ENCODE results near the gene IP6K2. TPM values are rescaled to one million over a fixed set of nuclear protein-coding genes. Genes with fewer than 3 reads are reported as not detected.

Gene IP6K2
- total and polyA plus RNA-seq, 10 of the 15 experiments (the other 5 are each of a cell fraction or from before 2014, with no cell fraction given): 25.8 to 95.9 (median 69.0) TPM

DNA sequence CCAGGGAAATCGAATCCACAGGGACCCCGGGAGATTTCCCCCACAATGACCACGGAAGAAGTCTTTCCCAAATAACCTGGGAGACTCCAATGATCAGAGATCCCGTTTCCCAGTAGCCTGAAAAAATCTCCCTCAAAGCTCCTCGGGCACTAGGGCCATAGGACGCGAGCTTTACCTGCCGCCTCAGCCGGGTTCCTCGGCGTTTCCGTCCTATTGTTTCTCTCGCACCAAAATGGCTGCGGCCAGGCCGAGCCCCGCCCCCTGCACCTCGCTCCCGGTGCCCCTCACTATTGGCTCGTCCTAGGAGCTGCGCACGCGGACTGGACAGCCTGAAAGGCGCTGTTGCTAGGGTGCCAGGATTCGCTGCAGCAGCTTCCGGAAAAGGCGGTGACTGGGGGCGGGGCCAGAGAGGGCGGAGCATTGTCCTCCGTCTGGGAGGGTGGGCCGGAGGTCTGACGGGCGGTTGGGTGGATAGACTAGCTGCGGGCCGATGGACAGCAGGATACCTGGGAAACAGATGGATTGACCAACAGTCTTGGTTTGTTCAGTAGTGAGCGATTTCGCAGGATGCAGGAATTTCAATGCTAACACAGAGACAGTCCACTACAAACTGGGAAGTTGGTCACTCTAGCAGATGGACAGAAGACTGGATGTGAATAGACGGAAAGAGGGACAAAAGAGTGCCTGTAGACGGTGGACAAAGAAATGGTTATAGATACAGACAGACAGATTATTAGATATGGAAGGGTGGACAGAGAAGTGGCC, at the start of gene IP6K2 (continued):
- TF ChIP-seq, protein P1, sequence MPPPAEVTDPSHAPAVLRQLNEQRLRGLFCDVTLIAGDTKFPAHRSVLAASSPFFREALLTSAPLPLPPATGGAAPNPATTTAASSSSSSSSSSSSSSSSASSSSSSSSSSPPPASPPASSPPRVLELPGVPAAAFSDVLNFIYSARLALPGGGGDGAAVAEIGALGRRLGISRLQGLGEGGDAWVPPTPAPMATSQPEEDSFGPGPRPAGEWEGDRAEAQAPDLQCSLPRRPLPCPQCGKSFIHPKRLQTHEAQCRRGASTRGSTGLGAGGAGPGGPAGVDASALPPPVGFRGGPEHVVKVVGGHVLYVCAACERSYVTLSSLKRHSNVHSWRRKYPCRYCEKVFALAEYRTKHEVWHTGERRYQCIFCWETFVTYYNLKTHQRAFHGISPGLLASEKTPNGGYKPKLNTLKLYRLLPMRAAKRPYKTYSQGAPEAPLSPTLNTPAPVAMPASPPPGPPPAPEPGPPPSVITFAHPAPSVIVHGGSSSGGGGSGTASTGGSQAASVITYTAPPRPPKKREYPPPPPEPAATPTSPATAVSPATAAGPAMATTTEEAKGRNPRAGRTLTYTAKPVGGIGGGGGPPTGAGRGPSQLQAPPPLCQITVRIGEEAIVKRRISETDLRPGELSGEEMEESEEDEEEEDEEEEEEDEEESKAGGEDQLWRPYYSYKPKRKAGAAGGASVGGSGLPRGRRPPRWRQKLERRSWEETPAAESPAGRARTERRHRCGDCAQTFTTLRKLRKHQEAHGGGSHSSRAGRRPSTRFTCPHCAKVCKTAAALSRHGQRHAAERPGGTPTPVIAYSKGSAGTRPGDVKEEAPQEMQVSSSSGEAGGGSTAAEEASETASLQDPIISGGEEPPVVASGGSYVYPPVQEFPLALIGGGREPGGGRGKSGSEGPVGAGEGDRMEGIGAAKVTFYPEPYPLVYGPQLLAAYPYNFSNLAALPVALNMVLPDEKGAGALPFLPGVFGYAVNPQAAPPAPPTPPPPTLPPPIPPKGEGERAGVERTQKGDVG (CRISPR knock-in tag; IDR thresholded peaks at IDR 0.05): no peak
- TF ChIP-seq, protein P2, sequence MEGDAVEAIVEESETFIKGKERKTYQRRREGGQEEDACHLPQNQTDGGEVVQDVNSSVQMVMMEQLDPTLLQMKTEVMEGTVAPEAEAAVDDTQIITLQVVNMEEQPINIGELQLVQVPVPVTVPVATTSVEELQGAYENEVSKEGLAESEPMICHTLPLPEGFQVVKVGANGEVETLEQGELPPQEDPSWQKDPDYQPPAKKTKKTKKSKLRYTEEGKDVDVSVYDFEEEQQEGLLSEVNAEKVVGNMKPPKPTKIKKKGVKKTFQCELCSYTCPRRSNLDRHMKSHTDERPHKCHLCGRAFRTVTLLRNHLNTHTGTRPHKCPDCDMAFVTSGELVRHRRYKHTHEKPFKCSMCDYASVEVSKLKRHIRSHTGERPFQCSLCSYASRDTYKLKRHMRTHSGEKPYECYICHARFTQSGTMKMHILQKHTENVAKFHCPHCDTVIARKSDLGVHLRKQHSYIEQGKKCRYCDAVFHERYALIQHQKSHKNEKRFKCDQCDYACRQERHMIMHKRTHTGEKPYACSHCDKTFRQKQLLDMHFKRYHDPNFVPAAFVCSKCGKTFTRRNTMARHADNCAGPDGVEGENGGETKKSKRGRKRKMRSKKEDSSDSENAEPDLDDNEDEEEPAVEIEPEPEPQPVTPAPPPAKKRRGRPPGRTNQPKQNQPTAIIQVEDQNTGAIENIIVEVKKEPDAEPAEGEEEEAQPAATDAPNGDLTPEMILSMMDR (IDR thresholded peaks at IDR 0.05 in 2 of 3, conservative IDR thresholded peaks at IDR 0.05 in 1 of 3; ENCODE audit: control insufficient read depth in 2 of 3, extremely low read depth in 1 of 3, insufficient read depth in 1 of 3, low read depth in 3 of 3, low read length in 3 of 3): no peak
- TF ChIP-seq MYC (IDR thresholded peaks at IDR 0.05; ENCODE audit: insufficient read depth, insufficient read length, insufficient replicate concordance, low read length, severe bottlenecking): no peak
- no peak for TF ChIP-seq JUND (IDR thresholded peaks at IDR 0.05; ENCODE audit: low read depth, low read length)
- TF ChIP-seq PAX5 (IDR thresholded peaks at IDR 0.05; ENCODE audit: borderline replicate concordance, low read depth, low read length): no peak
- TF ChIP-seq GABPA (IDR thresholded peaks at IDR 0.05; ENCODE audit: low read depth): no peak
- peak; percentile 82 for TF ChIP-seq NRF1 (conservative IDR thresholded peaks at IDR 0.05; ENCODE audit: low read depth, low read length)
- no peak for TF ChIP-seq FOXM1 (IDR thresholded peaks at IDR 0.05; ENCODE audit: low read depth, low read length)
- TF ChIP-seq NR2C2 (IDR thresholded peaks at IDR 0.05; ENCODE audit: borderline replicate concordance, control insufficient read depth, insufficient read length, low read depth): no peak
- TF ChIP-seq, protein P3, sequence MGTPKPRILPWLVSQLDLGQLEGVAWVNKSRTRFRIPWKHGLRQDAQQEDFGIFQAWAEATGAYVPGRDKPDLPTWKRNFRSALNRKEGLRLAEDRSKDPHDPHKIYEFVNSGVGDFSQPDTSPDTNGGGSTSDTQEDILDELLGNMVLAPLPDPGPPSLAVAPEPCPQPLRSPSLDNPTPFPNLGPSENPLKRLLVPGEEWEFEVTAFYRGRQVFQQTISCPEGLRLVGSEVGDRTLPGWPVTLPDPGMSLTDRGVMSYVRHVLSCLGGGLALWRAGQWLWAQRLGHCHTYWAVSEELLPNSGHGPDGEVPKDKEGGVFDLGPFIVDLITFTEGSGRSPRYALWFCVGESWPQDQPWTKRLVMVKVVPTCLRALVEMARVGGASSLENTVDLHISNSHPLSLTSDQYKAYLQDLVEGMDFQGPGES (IDR thresholded peaks at IDR 0.05): peak; percentile 59; the same call in 1 of the 2 replicates
- TF ChIP-seq BACH1 (IDR thresholded peaks at IDR 0.05; ENCODE audit: borderline replicate concordance): peak; percentile 41; the same call in 1 of the 2 replicates

Measured in GM12878 (cell line).